Mucosa of rectum (tissue), 2 donors: Measurements from ENCODE around the gene FBLN2.

Source experiments
- H3K27ac ChIP-seq, 2 donors: one replicate each; pipeline ENCODE4 v1.7.0; 2013; ENCODE audit warnings: inconsistent platforms in 2 of 2, low read depth in 2 of 2, low read length in 2 of 2
- H3K27me3 ChIP-seq, 2 donors: one replicate each; pipeline ENCODE4 v1.7.0; 2013; ENCODE audit warnings: low read length in 2 of 2; ENCODE audit not compliant: control insufficient read depth in 2 of 2, insufficient read depth in 2 of 2
- H3K36me3 ChIP-seq, 2 donors: one replicate each; pipeline ENCODE4 v1.7.0; 2013; ENCODE audit warnings: low read length in 2 of 2; ENCODE audit not compliant: control insufficient read depth in 2 of 2, insufficient read depth in 2 of 2
- H3K4me1 ChIP-seq, 2 donors: one replicate each; pipeline ENCODE4 v1.7.0; 2013; ENCODE audit warnings: low read length in 2 of 2, mild to moderate bottlenecking in 1 of 2; ENCODE audit not compliant: control insufficient read depth in 2 of 2, insufficient read depth in 2 of 2
- H3K4me3 ChIP-seq, 2 donors: one replicate each; pipeline ENCODE4 v1.7.0; 2013; ENCODE audit warnings: low read length in 2 of 2
- H3K9ac ChIP-seq, 2 donors: one replicate each; pipeline ENCODE4 v1.7.0; 2013; ENCODE audit warnings: low read length in 2 of 2, low read depth in 1 of 2, mild to moderate bottlenecking in 1 of 2
- H3K9me3 ChIP-seq, 2 donors: one replicate each; pipeline ENCODE4 v1.7.0; 2013; ENCODE audit warnings: low read length in 2 of 2; ENCODE audit not compliant: control insufficient read depth in 2 of 2
- donor health status: healthy.
- donor health status: Normal muscosa, but diverticular disease.

Gene FBLN2

DNA sequence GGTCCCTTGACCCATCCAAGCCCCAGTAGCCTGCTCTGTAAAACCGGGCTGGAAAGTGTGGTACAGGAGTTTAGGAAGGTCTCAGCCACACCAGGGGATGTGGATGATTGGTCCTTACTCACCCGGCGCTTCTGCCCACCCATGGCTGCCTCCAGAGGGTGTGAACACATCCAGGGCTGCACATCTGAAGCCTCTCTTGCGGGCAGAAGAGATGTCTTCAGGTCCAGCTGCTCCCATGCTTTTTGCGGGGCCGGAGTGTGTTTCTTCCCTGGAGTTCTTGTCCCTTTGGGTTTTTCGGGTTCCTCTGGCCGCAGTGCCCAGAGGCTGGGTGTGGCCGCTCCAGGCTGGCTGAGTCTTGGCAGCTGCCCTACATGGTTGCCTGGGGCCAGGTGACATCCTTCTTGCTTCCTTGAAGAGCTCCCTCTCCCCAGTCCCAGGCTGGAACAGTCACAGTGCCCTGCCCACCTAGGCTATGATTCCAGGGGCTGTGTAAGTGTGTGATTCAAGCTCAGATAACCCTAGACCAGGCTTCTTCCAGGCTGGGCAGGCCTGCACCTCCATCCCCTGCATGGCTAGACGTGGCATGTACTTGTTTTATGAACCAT lies 34.9 kb upstream of the FBLN2 start:
- Histone ChIP-seq H3K27ac (no peak overlapping the region), H3K27me3 (peaks cover 0 to 4% of the 10 kb centered on the region in 2 donors), H3K9me3 (no peaks in the 10 kb centered on the region), H3K9ac (no peak overlapping the region), H3K4me1 (no peaks in the 10 kb centered on the region), H3K36me3 (no peaks in the 10 kb centered on the region), H3K4me3 (no peak overlapping the region)

GRCh38 chr3:13514639-13515435 lies 34.1 kb upstream of the FBLN2 start:
- H3K27me3 ChIP-seq: peaks cover 0 to 4% of the 10 kb centered on the region in 2 donors
- H3K4me1 ChIP-seq: no peaks in the 10 kb centered on the region
- H3K9me3 ChIP-seq: no peaks in the 10 kb centered on the region
- no peak overlapping the region for H3K9ac ChIP-seq
- H3K36me3 ChIP-seq: no peaks in the 10 kb centered on the region
- H3K27ac ChIP-seq: no peak overlapping the region
- H3K4me3 ChIP-seq: no peak overlapping the region

GRCh38 chr3:13515786-13516759 lies 32.9 kb upstream of the FBLN2 start:
- H3K27ac ChIP-seq: no peak overlapping the region
- peaks cover 0 to 4% of the 10 kb centered on the region in 2 donors for H3K27me3 ChIP-seq
- no peak overlapping the region for H3K9ac ChIP-seq
- no peaks in the 10 kb centered on the region for H3K4me1 ChIP-seq
- no peak overlapping the region for H3K4me3 ChIP-seq
- H3K9me3 ChIP-seq: no peaks in the 10 kb centered on the region
- H3K36me3 ChIP-seq: no peaks in the 10 kb centered on the region

- Histone ChIP-seq H3K4me1 (no peaks in the 10 kb centered on the region), H3K4me3 (no peak overlapping the region), H3K27ac (no peak overlapping the region)
These were observed 32.2 kb upstream of the FBLN2 start for GRCh38 chr3:13516760-13517135.

GRCh38 chr3:13517253-13517977 lies 31.5 kb upstream of the FBLN2 start:
- H3K9me3 ChIP-seq: no peaks in the 10 kb centered on the region
- H3K4me1 ChIP-seq: no peaks in the 10 kb centered on the region
- no peak overlapping the region for H3K27ac ChIP-seq
- no peak overlapping the region for H3K9ac ChIP-seq
- peaks cover 0 to 4% of the 10 kb centered on the region in 2 donors for H3K27me3 ChIP-seq
- H3K36me3 ChIP-seq: no peaks in the 10 kb centered on the region
- H3K4me3 ChIP-seq: no peak overlapping the region

More at GRCh38 chr3:13516760-13517135, 32.2 kb upstream of the FBLN2 start:
- H3K27me3 ChIP-seq: peaks cover 0 to 4% of the 10 kb centered on the region in 2 donors
- H3K9ac ChIP-seq: no peak overlapping the region
- H3K9me3 ChIP-seq: no peaks in the 10 kb centered on the region
- H3K36me3 ChIP-seq: no peaks in the 10 kb centered on the region

DNA sequence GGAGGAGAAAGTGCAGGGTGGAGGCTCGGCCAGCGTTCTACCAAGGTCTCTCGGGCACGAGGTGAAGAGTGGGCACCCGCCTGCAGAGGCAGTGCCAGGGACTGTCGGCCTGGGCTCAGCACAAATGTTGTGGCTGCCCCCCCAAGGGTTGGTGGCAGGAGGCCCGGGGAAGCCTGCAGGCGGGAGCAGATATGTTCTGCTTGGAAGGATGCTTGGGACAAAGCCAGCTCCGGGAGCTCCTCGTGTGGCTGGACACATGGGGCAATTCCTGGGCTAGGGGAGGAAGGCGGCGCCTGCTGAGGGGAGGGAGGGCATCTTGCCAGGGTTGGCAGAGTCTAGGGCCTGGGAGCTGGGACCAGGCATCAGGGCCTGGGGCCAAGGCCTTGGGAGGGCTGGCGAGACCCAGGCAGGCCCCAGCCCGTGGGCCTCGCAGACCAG lies 30.4 kb upstream of the FBLN2 start:
- Histone ChIP-seq H3K4me3 (no peak overlapping the region), H3K9me3 (no peaks in the 10 kb centered on the region), H3K9ac (no peak overlapping the region), H3K27me3 (peaks cover 0 to 4% of the 10 kb centered on the region in 2 donors), H3K27ac (no peak overlapping the region), H3K36me3 (no peaks in the 10 kb centered on the region), H3K4me1 (no peaks in the 10 kb centered on the region)

GRCh38 chr3:13519006-13519791 lies 29.7 kb upstream of the FBLN2 start:
- Histone ChIP-seq H3K27me3 (peaks cover 0 to 3% of the 10 kb centered on the region in 2 donors), H3K27ac (no peak overlapping the region), H3K9ac (no peak overlapping the region), H3K36me3 (no peaks in the 10 kb centered on the region), H3K4me1 (no peaks in the 10 kb centered on the region), H3K9me3 (no peaks in the 10 kb centered on the region), H3K4me3 (no peak overlapping the region)

DNA sequence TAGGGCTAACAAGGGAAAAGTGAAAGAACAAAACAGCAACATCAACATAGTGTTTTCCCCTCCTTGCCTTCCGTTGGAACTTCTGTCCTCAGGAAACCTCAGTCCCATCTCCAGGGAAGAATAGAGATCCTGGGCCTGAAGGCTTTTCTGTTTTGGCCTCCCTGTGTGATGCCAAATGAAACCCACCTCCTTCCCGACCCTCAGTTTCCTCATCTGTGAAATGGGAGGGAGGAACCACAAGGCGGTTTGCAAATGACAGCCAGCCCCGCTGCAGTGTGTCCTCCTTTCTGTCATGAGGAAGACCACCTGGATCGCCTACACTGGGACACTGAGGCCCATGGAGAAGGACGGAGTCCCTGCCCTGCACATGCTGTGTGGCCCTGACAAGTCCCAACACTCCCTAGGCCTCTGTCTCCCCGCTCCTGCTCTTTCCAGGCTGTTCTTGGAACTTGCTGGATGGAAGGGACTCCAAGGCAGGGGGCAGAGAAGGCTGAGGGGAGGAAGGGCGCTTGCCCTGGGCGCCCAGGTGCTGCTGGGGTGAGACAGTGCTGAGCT lies 28.5 kb upstream of the FBLN2 start:
- Histone ChIP-seq H3K4me1 (no peaks in the 10 kb centered on the region), H3K27me3 (no peaks in the 10 kb centered on the region), H3K9ac (no peak overlapping the region), H3K4me3 (no peak overlapping the region), H3K36me3 (no peaks in the 10 kb centered on the region), H3K27ac (no peak overlapping the region), H3K9me3 (no peaks in the 10 kb centered on the region)

DNA sequence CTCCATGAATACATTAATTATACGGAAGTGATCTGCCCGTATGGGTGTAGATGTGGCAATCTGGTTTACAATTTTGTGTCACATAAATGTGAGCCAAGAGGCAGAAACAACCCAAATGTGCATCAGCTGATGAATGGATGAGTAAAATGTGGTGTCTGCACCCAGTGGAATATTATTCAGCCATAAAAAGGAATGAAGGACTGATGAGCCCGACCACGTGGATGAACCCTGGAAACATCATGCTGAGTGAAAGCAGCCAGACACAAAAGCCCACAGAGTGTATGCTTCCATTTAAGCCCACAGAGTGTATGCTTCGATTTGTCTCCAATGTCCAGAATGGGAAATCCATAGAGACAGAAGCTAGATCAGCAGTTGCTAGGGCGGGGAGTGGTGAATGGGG lies 27.6 kb upstream of the FBLN2 start:
- H3K27ac ChIP-seq: no peak overlapping the region
- H3K4me1 ChIP-seq: no peaks in the 10 kb centered on the region
- no peaks in the 10 kb centered on the region for H3K36me3 ChIP-seq
- H3K9ac ChIP-seq: no peak overlapping the region
- H3K4me3 ChIP-seq: no peak overlapping the region
- H3K27me3 ChIP-seq: no peaks in the 10 kb centered on the region
- no peaks in the 10 kb centered on the region for H3K9me3 ChIP-seq
